CD4-positive, CD25-positive, alpha-beta regulatory T cell (primary cell): Measurements from ENCODE around the gene ERAP2. TPM values are rescaled to one million over a fixed set of nuclear protein-coding genes. Genes with fewer than 3 reads are reported as not detected.

Experiments
- ATAC-seq, 2 donors: fragments of 150-1000 bp; cut with Tn5 transposase; one replicate each; pipeline ENCODE4 v1.10.0; 2021; ENCODE audit warnings: low read depth in 2 of 2, moderate number of reproducible peaks in 2 of 2, moderate library complexity in 1 of 2
- DNase-seq, 3 donors: peaks; one replicate each; pipeline versions ENCODE4 v3.0.0 to v3.0.0-alpha.2; 2012 to 2022; ENCODE audit warnings: mixed read lengths in 1 of 3
- H3K27ac ChIP-seq: one replicate; pipeline ENCODE4 v1.7.0; 2013; ENCODE audit warnings: mild to moderate bottlenecking, low read length; ENCODE audit not compliant: insufficient read depth, poor library complexity, severe bottlenecking
- H3K27me3 ChIP-seq: one replicate; pipeline ENCODE4 v1.7.0; 2013; ENCODE audit warnings: low read length; ENCODE audit not compliant: control insufficient read depth, insufficient read depth
- H3K36me3 ChIP-seq: one replicate; pipeline ENCODE4 v1.7.0; 2013; ENCODE audit warnings: mild to moderate bottlenecking, low read length, moderate library complexity; ENCODE audit not compliant: control insufficient read depth, insufficient read depth
- H3K4me1 ChIP-seq: 2 replicates; pipeline ENCODE4 v1.7.0; 2013; ENCODE audit warnings: mild to moderate bottlenecking, low read length; ENCODE audit not compliant: insufficient read depth, control insufficient read depth, poor library complexity, severe bottlenecking
- H3K4me3 ChIP-seq: one replicate; pipeline ENCODE4 v1.7.0; 2013; ENCODE audit warnings: low read depth, mild to moderate bottlenecking, low read length, moderate library complexity
- H3K9me3 ChIP-seq, 2 experiments: 1 replicate in 1 of 2; 2 replicates in 1 of 2; pipeline ENCODE4 v1.7.0; 2013; ENCODE audit warnings: low read length in 2 of 2, mild to moderate bottlenecking in 1 of 2, moderate library complexity in 1 of 2; ENCODE audit not compliant: control insufficient read depth in 2 of 2
- H3K27ac Mint-ChIP-seq, 3 donors: one replicate each; pipeline ENCODE4 v1.8.0; 2020 to 2022; ENCODE audit warnings: mild to moderate bottlenecking in 3 of 3, mixed read lengths in 3 of 3, moderate library complexity in 2 of 3
- H3K27me3 Mint-ChIP-seq: one replicate; pipeline ENCODE4 v1.8.0; 2022; ENCODE audit warnings: mild to moderate bottlenecking, mixed read lengths
- H3K36me3 Mint-ChIP-seq: one replicate; pipeline ENCODE4 v1.8.0; 2020; ENCODE audit warnings: mixed read lengths
- H3K4me1 Mint-ChIP-seq, 4 donors: one replicate each; pipeline ENCODE4 v1.8.0; 2020 to 2022; ENCODE audit warnings: mixed read lengths in 4 of 4, mild to moderate bottlenecking in 1 of 4
- H3K4me3 Mint-ChIP-seq, 4 donors: one replicate each; pipeline ENCODE4 v1.8.0; 2020 to 2022; ENCODE audit warnings: mild to moderate bottlenecking in 4 of 4, mixed read lengths in 4 of 4, moderate library complexity in 3 of 4
- H3K9me3 Mint-ChIP-seq, 7 donors: one replicate each; pipeline ENCODE4 v1.8.0; 2020 to 2022; ENCODE audit warnings: mixed read lengths in 7 of 7, mild to moderate bottlenecking in 3 of 7, moderate library complexity in 2 of 7
- polyA plus RNA-seq, 4 donors: library from polyadenylated mRNA; unstranded; fragments of 300-500 nt; fragmentation: Illumina TruSeq; gene quantifications; one replicate each; pipeline ENCODE4 v1.2.3, GENCODE V29; 2021
- total RNA-seq: library from RNA; stranded (reverse); gene quantifications from one replicate; pipeline ENCODE4 v1.2.3, GENCODE V29; 2022

Gene ERAP2, protein sequence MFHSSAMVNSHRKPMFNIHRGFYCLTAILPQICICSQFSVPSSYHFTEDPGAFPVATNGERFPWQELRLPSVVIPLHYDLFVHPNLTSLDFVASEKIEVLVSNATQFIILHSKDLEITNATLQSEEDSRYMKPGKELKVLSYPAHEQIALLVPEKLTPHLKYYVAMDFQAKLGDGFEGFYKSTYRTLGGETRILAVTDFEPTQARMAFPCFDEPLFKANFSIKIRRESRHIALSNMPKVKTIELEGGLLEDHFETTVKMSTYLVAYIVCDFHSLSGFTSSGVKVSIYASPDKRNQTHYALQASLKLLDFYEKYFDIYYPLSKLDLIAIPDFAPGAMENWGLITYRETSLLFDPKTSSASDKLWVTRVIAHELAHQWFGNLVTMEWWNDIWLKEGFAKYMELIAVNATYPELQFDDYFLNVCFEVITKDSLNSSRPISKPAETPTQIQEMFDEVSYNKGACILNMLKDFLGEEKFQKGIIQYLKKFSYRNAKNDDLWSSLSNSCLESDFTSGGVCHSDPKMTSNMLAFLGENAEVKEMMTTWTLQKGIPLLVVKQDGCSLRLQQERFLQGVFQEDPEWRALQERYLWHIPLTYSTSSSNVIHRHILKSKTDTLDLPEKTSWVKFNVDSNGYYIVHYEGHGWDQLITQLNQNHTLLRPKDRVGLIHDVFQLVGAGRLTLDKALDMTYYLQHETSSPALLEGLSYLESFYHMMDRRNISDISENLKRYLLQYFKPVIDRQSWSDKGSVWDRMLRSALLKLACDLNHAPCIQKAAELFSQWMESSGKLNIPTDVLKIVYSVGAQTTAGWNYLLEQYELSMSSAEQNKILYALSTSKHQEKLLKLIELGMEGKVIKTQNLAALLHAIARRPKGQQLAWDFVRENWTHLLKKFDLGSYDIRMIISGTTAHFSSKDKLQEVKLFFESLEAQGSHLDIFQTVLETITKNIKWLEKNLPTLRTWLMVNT
- 134 TPM for total RNA-seq
- polyA plus RNA-seq: 100 to 1,000 TPM in 2 of 4 donors, 1 to 10 TPM in 2; 9.5 to 123 (median 63.6) TPM

DNA sequence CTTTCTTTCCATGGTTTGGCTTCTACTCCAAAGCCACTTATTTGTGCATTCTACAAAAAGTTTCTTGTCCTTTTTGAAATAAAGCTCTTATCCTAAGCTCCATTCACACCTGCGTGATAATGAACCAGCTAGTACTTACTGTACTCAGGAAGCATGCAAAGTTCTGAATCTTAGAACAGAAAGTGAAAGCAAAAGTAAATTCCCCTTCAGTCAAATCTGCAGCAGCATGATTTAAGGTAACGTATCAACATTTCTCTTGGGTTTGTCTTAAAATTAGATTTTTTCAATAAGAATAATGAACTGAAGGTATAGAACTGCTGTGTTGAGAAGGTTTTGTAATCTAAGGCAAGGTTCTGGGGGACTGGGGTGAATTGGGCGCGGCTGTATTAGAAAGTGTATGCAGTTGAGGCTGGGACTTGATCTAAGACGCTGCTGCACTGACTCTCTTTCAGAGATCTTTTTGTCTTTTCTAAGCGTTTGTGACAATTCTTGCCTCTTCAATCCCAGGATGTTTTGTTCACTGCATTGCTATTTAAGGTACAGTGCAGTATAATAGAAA is at the start of gene ERAP2:
Gene ERAP2, plus strand, starts transcription at position 209 of the 559 bp plus-strand sequence. CDS start 3,186 bp downstream, outside the sequence.
- Mint-ChIP-seq H3K27me3 (no peaks in the 10 kb centered on the region), H3K36me3 (peaks cover 21% of the 10 kb centered on the region), H3K4me3 (peak within 1 kb of the TSS; percentile 98 to 100 (median 98)), H3K4me1 (peaks cover 55 to 83% (median 66%) of the 10 kb centered on the region in 4 donors), H3K27ac (peak within 1 kb of the TSS; percentile 94 to 98 (median 98)), H3K9me3 (no peaks in the 10 kb centered on the region)
- H3K27me3 ChIP-seq: no peaks in the 10 kb centered on the region
- peak within 1 kb of the TSS; percentile 100 for H3K4me3 ChIP-seq
- no peaks in the 10 kb centered on the region for H3K9me3 ChIP-seq
- peaks cover 13% of the 10 kb centered on the region for H3K36me3 ChIP-seq
- peak; percentile 71 to 74 for ATAC-seq
- H3K4me1 ChIP-seq: peaks cover 70% of the 10 kb centered on the region
- H3K27ac ChIP-seq: peak within 1 kb of the TSS; percentile 88
- peak in 2 of 3 donors; percentile 70 to 87 for DNase-seq

DNA sequence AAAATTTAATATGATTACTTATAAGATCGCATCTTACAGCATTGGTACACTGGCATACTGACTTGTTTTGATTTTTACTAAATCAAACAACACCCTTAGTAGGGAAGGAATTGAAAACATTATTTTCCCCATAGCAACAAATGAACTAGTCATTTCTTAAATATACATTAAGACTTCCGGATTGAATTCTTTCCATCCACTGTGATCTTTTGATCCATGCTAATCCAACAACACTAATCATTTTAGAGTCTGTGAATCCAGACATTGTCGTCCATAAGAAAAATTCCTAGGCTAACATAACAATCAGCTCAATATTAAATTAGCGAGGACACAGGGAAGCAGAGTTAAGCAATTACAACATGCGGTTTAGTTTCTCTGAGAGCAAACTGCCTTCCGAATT is 47.0 kb upstream of the ERAP2 start:
- Histone ChIP-seq H3K4me1 (no peaks in the 10 kb centered on the region), H3K4me3 (no peak overlapping the region), H3K36me3 (no peaks in the 10 kb centered on the region), H3K27me3 (peaks cover 3% of the 10 kb centered on the region), H3K27ac (no peak overlapping the region), H3K9me3 (no peaks in the 10 kb centered on the region)
- Mint-ChIP-seq H3K4me1 (no peaks in the 10 kb centered on the region), H3K9me3 (peaks cover 0 to 1% (median 0%) of the 10 kb centered on the region in 7 donors), H3K4me3 (no peak overlapping the region), H3K36me3 (no peaks in the 10 kb centered on the region), H3K27me3 (peaks cover 33% of the 10 kb centered on the region), H3K27ac (no peak overlapping the region)
- no peak for DNase-seq
- no peak for ATAC-seq

DNA sequence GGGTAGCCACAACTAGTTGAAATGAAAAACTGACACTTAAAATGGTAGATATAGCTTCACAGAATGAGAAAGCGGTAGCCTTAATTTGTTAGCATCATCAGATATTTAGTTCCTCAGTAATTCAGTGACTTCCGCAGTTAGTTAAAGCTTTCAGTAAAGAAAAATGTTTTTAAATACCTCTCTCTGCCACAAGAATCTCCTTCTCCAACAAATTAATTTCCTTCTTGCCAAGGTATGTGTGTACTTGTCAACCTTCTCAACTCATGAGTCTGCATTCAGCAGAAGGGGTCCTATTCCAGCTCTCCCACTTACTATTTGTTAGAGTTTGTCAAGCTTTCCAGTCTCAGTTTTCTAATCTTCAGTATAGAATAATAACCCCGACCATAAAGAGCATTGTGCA is 42.3 kb upstream of the ERAP2 start:
- no peaks in the 10 kb centered on the region for H3K27me3 ChIP-seq
- Mint-ChIP-seq H3K27me3 (peaks cover 28% of the 10 kb centered on the region), H3K27ac (no peak overlapping the region), H3K4me3 (no peak overlapping the region), H3K9me3 (peaks cover 0 to 1% (median 0%) of the 10 kb centered on the region in 7 donors), H3K4me1 (peaks cover 0 to 5% (median 1%) of the 10 kb centered on the region in 4 donors), H3K36me3 (no peaks in the 10 kb centered on the region)
- no peaks in the 10 kb centered on the region for H3K36me3 ChIP-seq
- no peak for DNase-seq
- no peaks in the 10 kb centered on the region for H3K4me1 ChIP-seq
- ATAC-seq: no peak
- no peaks in the 10 kb centered on the region for H3K9me3 ChIP-seq
- H3K4me3 ChIP-seq: no peak overlapping the region
- H3K27ac ChIP-seq: no peak overlapping the region

DNA sequence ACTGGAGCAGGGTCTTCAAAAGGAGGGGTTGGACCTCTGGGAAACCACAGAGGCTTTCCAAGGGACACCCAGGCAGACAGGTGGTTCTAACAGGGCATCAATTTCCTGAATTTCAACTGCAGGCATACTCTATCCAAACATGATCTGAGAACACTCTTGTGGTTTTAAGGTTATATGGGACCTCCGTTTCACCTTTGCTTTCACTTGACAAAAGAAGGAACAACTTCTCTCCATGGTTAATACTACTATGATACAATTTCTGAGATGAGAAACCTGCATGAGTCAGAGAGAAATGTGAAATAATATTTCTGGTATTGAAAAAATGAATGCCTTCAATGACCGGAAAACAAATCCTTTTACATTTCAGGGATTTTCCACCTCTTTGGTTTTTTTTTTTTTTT is 40.5 kb upstream of the ERAP2 start:
- no peak overlapping the region for H3K4me3 ChIP-seq
- Mint-ChIP-seq H3K9me3 (no peaks in the 10 kb centered on the region), H3K36me3 (no peaks in the 10 kb centered on the region), H3K27me3 (peaks cover 26% of the 10 kb centered on the region), H3K4me3 (no peak overlapping the region), H3K4me1 (peaks cover 0 to 13% (median 1%) of the 10 kb centered on the region in 4 donors), H3K27ac (no peak overlapping the region)
- H3K9me3 ChIP-seq: no peaks in the 10 kb centered on the region
- ATAC-seq (no peak), DNase-seq (no peak)
- no peak overlapping the region for H3K27ac ChIP-seq
- H3K4me1 ChIP-seq: no peaks in the 10 kb centered on the region
- no peaks in the 10 kb centered on the region for H3K36me3 ChIP-seq
- H3K27me3 ChIP-seq: no peaks in the 10 kb centered on the region

DNA sequence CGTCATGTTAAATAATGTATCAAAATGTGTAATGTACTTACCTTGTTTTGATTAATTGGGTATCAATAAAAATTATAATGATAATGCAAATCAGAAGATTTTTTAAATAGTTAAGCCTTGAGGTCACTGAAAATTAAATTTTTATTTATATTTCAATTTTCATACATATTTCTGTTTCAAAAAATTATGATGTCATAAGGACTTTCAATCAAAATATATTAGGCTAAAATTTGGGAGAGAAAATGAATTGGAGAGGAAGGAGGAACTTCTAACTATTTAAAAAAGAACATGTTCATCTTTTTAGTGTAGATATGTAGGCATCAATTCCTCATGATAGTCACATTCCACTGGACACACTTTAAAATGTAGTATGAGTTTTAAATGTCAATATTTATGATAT is 39.5 kb upstream of the ERAP2 start:
- Histone ChIP-seq H3K36me3 (no peaks in the 10 kb centered on the region), H3K27ac (no peak overlapping the region), H3K27me3 (no peaks in the 10 kb centered on the region), H3K4me3 (no peak overlapping the region), H3K9me3 (no peaks in the 10 kb centered on the region), H3K4me1 (no peaks in the 10 kb centered on the region)
- Mint-ChIP-seq H3K4me3 (no peak overlapping the region), H3K9me3 (no peaks in the 10 kb centered on the region), H3K27ac (no peak overlapping the region), H3K4me1 (peaks cover 0 to 13% (median 1%) of the 10 kb centered on the region in 4 donors), H3K27me3 (peaks cover 22% of the 10 kb centered on the region), H3K36me3 (no peaks in the 10 kb centered on the region)
- ATAC-seq (no peak), DNase-seq (no peak)

DNA sequence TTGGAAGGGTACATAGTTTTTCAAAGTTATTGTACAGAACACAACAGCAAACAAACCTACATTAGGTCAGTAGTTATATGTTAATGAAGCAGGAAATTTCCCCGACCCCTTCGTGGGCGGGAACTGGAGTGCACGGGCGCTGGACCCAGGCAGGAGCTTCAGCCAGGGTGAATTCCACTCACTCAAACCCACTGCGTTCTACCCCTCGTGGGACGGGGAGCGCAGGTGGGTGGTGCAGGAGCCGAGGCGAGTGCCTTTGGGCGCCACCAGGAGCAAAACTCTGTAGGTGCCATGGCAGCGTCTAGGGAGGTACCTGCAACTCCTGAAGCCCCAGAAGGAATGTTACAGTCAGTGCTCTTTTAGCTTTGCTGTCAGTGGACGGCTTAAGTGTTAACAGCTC is 39.0 kb upstream of the ERAP2 start:
- H3K9me3 ChIP-seq: no peaks in the 10 kb centered on the region
- peaks cover 22% of the 10 kb centered on the region for H3K27me3 Mint-ChIP-seq

DNA sequence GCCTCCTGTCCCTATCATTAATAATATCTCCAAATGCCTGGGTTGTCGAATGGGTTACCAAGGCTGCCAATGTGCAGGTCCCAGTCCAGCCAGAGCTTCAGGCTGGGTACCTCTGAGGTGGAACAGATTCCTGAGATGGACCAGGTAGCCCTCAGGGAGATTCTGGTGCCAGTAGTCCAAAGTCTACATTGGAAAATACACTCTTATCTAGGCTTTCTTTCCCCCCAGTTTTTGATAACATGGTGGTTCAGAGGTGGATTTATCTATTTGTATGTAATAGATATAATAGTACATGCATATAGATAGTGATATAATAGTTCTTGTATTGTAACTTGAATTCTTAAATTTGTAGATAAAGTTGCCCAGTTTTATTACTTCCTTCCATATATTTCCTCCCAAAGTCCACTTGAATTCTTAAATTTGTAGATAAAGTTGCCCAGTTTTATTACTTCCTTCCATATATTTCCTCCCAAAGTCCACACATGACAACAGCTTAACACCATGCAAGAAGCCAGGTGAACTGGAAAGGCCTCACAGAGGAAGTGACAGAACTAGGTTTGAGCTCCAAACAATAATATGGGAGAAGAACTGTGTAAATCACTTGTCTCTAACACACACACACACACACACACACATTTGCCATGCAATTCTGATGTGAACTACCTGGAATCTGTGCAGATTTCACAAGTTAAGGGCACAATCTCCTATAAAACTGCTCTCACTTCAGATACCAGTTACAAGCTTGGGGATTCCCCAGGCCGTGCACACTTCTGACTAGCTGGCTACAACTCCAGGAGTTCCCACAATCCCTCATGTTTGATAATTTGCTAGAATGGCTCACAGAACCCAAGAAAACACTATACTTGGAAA is 37.9 kb upstream of the ERAP2 start:
- H3K36me3 Mint-ChIP-seq: no peaks in the 10 kb centered on the region
- peak overlapping the region in 2 of 3 donors; percentile 9 to 20 for H3K27ac Mint-ChIP-seq
- Histone ChIP-seq H3K27me3 (no peaks in the 10 kb centered on the region), H3K4me3 (no peak overlapping the region), H3K27ac (no peak overlapping the region), H3K9me3 (no peaks in the 10 kb centered on the region), H3K4me1 (no peaks in the 10 kb centered on the region), H3K36me3 (no peaks in the 10 kb centered on the region)
- H3K9me3 Mint-ChIP-seq: peaks cover 0 to 2% (median 0%) of the 10 kb centered on the region in 7 donors
- H3K4me3 Mint-ChIP-seq: no peak overlapping the region
- ATAC-seq (no peak), DNase-seq (no peak)
- peaks cover 22% of the 10 kb centered on the region for H3K27me3 Mint-ChIP-seq
- H3K4me1 Mint-ChIP-seq: peaks cover 0 to 13% (median 1%) of the 10 kb centered on the region in 4 donors

More for the DNA sequence above, 39.0 kb upstream of the ERAP2 start:
- Histone ChIP-seq H3K4me1 (no peaks in the 10 kb centered on the region), H3K27ac (no peak overlapping the region), H3K36me3 (no peaks in the 10 kb centered on the region), H3K4me3 (no peak overlapping the region), H3K27me3 (no peaks in the 10 kb centered on the region)
- Mint-ChIP-seq H3K36me3 (no peaks in the 10 kb centered on the region), H3K4me3 (no peak overlapping the region), H3K9me3 (no peaks in the 10 kb centered on the region), H3K4me1 (peaks cover 0 to 13% (median 1%) of the 10 kb centered on the region in 4 donors), H3K27ac (no peak overlapping the region)
- DNase-seq (no peak), ATAC-seq (no peak)
